Lower leg skin (tissue), 4 donors: ENCODE measurements around the gene LYVE1. TPM values are rescaled to one million over a fixed set of nuclear protein-coding genes. Genes with fewer than 3 reads are reported as not detected.

Experiments
- DNase-seq, 2 donors: peaks; one replicate each; pipeline ENCODE4 v3.0.0-alpha.2; 2019; ENCODE audit warnings: low spot score in 2 of 2
- H3K4me3 ChIP-seq: fragments of 200-600 bp; sonication (generic); 2 replicates; pipeline ENCODE4 v1.5.1; 2017; ENCODE audit warnings: mild to moderate bottlenecking, low read depth; ENCODE audit not compliant: poor library complexity, severe bottlenecking
- CTCF ChIP-seq, 3 donors: fragments of 450-650 bp; IDR thresholded peaks; one replicate each; pipeline ENCODE4 v1.5.1; 2016; ENCODE audit warnings: antibody characterized with exemption in 3 of 3, mild to moderate bottlenecking in 3 of 3, moderate library complexity in 2 of 3
- POLR2A ChIP-seq, 2 donors: fragments of 450-650 bp; IDR thresholded peaks; one replicate each; pipeline ENCODE4 v1.6.1; 2016 to 2017; ENCODE audit warnings: antibody characterized with exemption in 2 of 2, mild to moderate bottlenecking in 1 of 2, moderate library complexity in 1 of 2
- WGBS, 2 donors: methylation state at CpG; one replicate each; pipeline ENCODE4 v1.1.5; 2018; 5-methylcytosine and 5-hydroxymethylcytosine counted together
- intact Hi-C: fragments of 100-400 bp; cut with DNase I; formaldehyde crosslinking; loops from one replicate; pipeline ENCODE4 v1.15.0; 2023; ENCODE audit warnings: low total_unique reads
- total RNA-seq, 4 donors: library from RNA; depleted of rRNA; stranded (reverse); fragments of >200 nt; gene quantifications; one replicate each; pipeline ENCODE4 v1.1.0, GENCODE V29; 2016

Gene LYVE1
- total RNA-seq, 4 donors from 2014 or later, result 14.3 to 29.0 (median 20.6) TPM

- intact Hi-C loops, result no loop called here
- H3K4me3 ChIP-seq, result no peak overlapping the region
- TF ChIP-seq POLR2A (IDR thresholded peaks at IDR 0.05), result no peak
- no peak for TF ChIP-seq CTCF (IDR thresholded peaks at IDR 0.05)
- peak in 1 of 2 donors; percentile 58 for DNase-seq
- WGBS, 2 donors, result 78 to 79% methylated on average over 4 of the region's 4 CpGs
Measured at GRCh38 chr11:10581481-10582019, 13.1 kb upstream of the LYVE1 start.

GRCh38 chr11:10580623-10581022 lies 12.2 kb upstream of the LYVE1 start:
- no peak for TF ChIP-seq POLR2A (IDR thresholded peaks at IDR 0.05)
- no peak for TF ChIP-seq CTCF (IDR thresholded peaks at IDR 0.05)
- 88 to 89% methylated on average over 4 of the region's 4 CpGs for WGBS, 2 donors
- DNase-seq, result no peak
- H3K4me3 ChIP-seq, result no peak overlapping the region
- intact Hi-C loops, result no loop called here

- H3K4me3 ChIP-seq, result no peak overlapping the region
- TF ChIP-seq POLR2A (IDR thresholded peaks at IDR 0.05), result no peak
- no peak for TF ChIP-seq CTCF (IDR thresholded peaks at IDR 0.05)
- no peak for DNase-seq
- intact Hi-C loops, result no loop called here
- 90 to 91% methylated on average over 3 of the region's 3 CpGs for WGBS, 2 donors
Measured at GRCh38 chr11:10579700-10580099, 11.2 kb upstream of the LYVE1 start.

GRCh38 chr11:10576035-10576398 lies 7.6 kb upstream of the LYVE1 start:
- no peak for DNase-seq
- WGBS, 2 donors, result 88 to 98% methylated on average over 4 of the region's 4 CpGs
- no peak for TF ChIP-seq POLR2A (IDR thresholded peaks at IDR 0.05)
- H3K4me3 ChIP-seq, result no peak overlapping the region
- intact Hi-C loops, result no loop called here

- H3K4me3 ChIP-seq, result no peak overlapping the region
- DNase-seq, result no peak
- intact Hi-C loops, result no loop called here
- WGBS, 2 donors, result 86 to 93% methylated on average over 3 of the region's 3 CpGs
- TF ChIP-seq POLR2A (IDR thresholded peaks at IDR 0.05) (no peak), CTCF (IDR thresholded peaks at IDR 0.05) (no peak)
Measured at GRCh38 chr11:10575346-10576034, 7.0 kb upstream of the LYVE1 start.

GRCh38 chr11:10573556-10573955 lies 5.1 kb upstream of the LYVE1 start:
- intact Hi-C loops, result no loop called here
- WGBS, 2 donors, result 70 to 89% methylated on average over 3 of the region's 3 CpGs
- no peak overlapping the region for H3K4me3 ChIP-seq
- DNase-seq, result no peak
- TF ChIP-seq CTCF (IDR thresholded peaks at IDR 0.05) (no peak), POLR2A (IDR thresholded peaks at IDR 0.05) (no peak)
